Skin of body (tissue), 2 donors: ENCODE results near the gene SKIDA1. TPM values are rescaled to one million over a fixed set of nuclear protein-coding genes. Genes with fewer than 3 reads are reported as not detected.

ENCODE experiments used
- DNase-seq: peaks from one replicate; lab custom pipeline; 2025; lab: John Stamatoyannopoulos, UW
- total RNA-seq: library from RNA; depleted of rRNA; stranded (reverse); fragments of >200 nt; gene quantifications from one replicate; pipeline ENCODE4 v1.2.3, GENCODE V29; 2014

The SKIDA1 gene
- total RNA-seq, 1 donor from 2014 or later: 1.2 TPM

- DNase-seq: no peak
Observed at GRCh38 chr10:21502348-21502740, 23.1 kb downstream of the SKIDA1 start.

- DNase-seq: no peak
Observed at GRCh38 chr10:21501731-21502347, 23.6 kb downstream of the SKIDA1 start.

- DNase-seq: no peak
Observed at GRCh38 chr10:21501091-21501490, 24.4 kb downstream of the SKIDA1 start.

GRCh38 chr10:21500578-21500910 is 24.9 kb downstream of the SKIDA1 start:
- DNase-seq: no peak

GRCh38 chr10:21499701-21500577 is 25.5 kb downstream of the SKIDA1 start:
- no peak for DNase-seq

- DNase-seq: no peak
Observed at GRCh38 chr10:21498986-21499385, 26.5 kb downstream of the SKIDA1 start.

GRCh38 chr10:21498377-21498776 is 27.1 kb downstream of the SKIDA1 start:
- DNase-seq: no peak

- no peak for DNase-seq
Observed at GRCh38 chr10:21497177-21497807, 28.2 kb downstream of the SKIDA1 start.

- DNase-seq: no peak
Observed at GRCh38 chr10:21496343-21497176, 28.9 kb downstream of the SKIDA1 start.

GRCh38 chr10:21495752-21496342 is 29.6 kb downstream of the SKIDA1 start:
- DNase-seq: no peak

- no peak for DNase-seq
Observed at GRCh38 chr10:21495002-21495751, 30.3 kb downstream of the SKIDA1 start.

GRCh38 chr10:21494191-21495001 is 31.1 kb downstream of the SKIDA1 start:
- DNase-seq: no peak

- no peak for DNase-seq
Observed at GRCh38 chr10:21493784-21494183, 31.7 kb downstream of the SKIDA1 start.

- no peak for DNase-seq
Observed at GRCh38 chr10:21492421-21492820, 33.1 kb downstream of the SKIDA1 start.

- DNase-seq: no peak
Observed at GRCh38 chr10:21490711-21491105, 34.8 kb downstream of the SKIDA1 start.

- DNase-seq: no peak
Observed at GRCh38 chr10:21490028-21490710, 35.3 kb downstream of the SKIDA1 start.

GRCh38 chr10:21488957-21489446 is 36.5 kb downstream of the SKIDA1 start:
- DNase-seq: no peak

- DNase-seq: no peak
Observed at GRCh38 chr10:21488246-21488956, 37.1 kb downstream of the SKIDA1 start.
